Activated CD8-positive, alpha-beta T cell treated with anti-CD3 and anti-CD28 coated beads for 36 hours (primary cell): ENCODE data around the gene NLRP8. TPM values are rescaled to one million over a fixed set of nuclear protein-coding genes. Genes with fewer than 3 reads are reported as not detected.

Experiments
- ATAC-seq: fragments of 200-7000 bp; cut with Tn5 transposase; one replicate; pipeline ENCODE4 v1.10.0; 2021; ENCODE audit warnings: mild to moderate bottlenecking, moderate library complexity
- CTCF ChIA-PET: fragments of 350-600 bp; sonication (Branson Sonifier 250); formaldehyde crosslinking; loops from one replicate; lab custom pipeline; 2021; ENCODE audit warnings: antibody characterized with exemption; lab: Charles Lee
- POLR2A ChIA-PET: fragments of 350-600 bp; sonication (Branson Sonifier 250); formaldehyde crosslinking; loops from one replicate; lab custom pipeline; 2021; ENCODE audit warnings: antibody characterized with exemption; lab: Charles Lee
- DNase-seq: peaks from one replicate; pipeline ENCODE4 v3.0.0-alpha.2; 2020
- H3K27ac Mint-ChIP-seq: one replicate; pipeline ENCODE4 v1.8.0; 2021; ENCODE audit warnings: mild to moderate bottlenecking, mixed read lengths
- H3K27me3 Mint-ChIP-seq: one replicate; pipeline ENCODE4 v1.8.0; 2021; ENCODE audit warnings: mixed read lengths
- H3K36me3 Mint-ChIP-seq: one replicate; pipeline ENCODE4 v1.8.0; 2021; ENCODE audit warnings: low read depth, mixed read lengths
- H3K4me1 Mint-ChIP-seq: one replicate; pipeline ENCODE4 v1.8.0; 2021; ENCODE audit warnings: low read depth, mixed read lengths
- H3K4me3 Mint-ChIP-seq: one replicate; pipeline ENCODE4 v1.8.0; 2021; ENCODE audit warnings: mild to moderate bottlenecking, moderate library complexity, mixed read lengths
- H3K9me3 Mint-ChIP-seq: one replicate; pipeline ENCODE4 v1.8.0; 2021; ENCODE audit warnings: mixed read lengths
- intact Hi-C: fragments of 100-400 bp; cut with micrococcal nuclease; formaldehyde crosslinking; loops from one replicate; pipeline ENCODE4 v1.10.0; 2022
- total RNA-seq, 2 experiments: library from RNA; stranded (reverse); gene quantifications; one replicate each; pipeline ENCODE4 v1.2.3, GENCODE V29; 2021
- TF ChIP-seq, protein P1 (sequence below): fragments of 200-600 bp; IDR thresholded peaks from one replicate; pipeline ENCODE4 v1.8.0; 2022; ENCODE audit warnings: antibody characterized with exemption, mild to moderate bottlenecking

The NLRP8 gene
- total RNA-seq, 2 experiments from 2014 or later, result not detected

DNA sequence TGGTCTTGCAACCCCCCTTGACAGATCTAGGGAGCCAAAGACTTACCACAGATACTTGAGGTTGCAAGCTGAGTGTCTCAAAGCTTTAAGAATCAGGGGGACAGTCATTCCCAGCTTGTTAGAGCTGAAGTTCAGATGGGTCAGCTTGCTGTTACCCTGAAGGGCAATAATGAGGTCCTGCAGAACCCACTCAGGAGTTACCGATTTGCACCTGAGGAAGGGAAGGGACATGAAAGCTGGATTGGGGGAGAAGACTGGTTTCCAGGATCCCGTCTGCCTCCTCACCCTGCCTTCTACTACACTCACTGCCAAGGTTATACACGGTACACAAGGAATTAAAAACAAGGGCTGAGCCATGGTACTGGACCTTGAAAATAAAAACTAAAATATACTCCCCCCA is 39.9 kb upstream of the NLRP8 start:
- H3K4me1 Mint-ChIP-seq, result no peaks in the 10 kb centered on the region
- ATAC-seq (no peak), DNase-seq (no peak)
- H3K4me3 Mint-ChIP-seq, result no peak overlapping the region
- CTCF ChIA-PET, result no interaction called here
- H3K27me3 Mint-ChIP-seq, result peaks cover 1% of the 10 kb centered on the region
- POLR2A ChIA-PET, result no interaction called here
- no peaks in the 10 kb centered on the region for H3K9me3 Mint-ChIP-seq
- intact Hi-C loops, result no loop called here
- TF ChIP-seq, protein P1, sequence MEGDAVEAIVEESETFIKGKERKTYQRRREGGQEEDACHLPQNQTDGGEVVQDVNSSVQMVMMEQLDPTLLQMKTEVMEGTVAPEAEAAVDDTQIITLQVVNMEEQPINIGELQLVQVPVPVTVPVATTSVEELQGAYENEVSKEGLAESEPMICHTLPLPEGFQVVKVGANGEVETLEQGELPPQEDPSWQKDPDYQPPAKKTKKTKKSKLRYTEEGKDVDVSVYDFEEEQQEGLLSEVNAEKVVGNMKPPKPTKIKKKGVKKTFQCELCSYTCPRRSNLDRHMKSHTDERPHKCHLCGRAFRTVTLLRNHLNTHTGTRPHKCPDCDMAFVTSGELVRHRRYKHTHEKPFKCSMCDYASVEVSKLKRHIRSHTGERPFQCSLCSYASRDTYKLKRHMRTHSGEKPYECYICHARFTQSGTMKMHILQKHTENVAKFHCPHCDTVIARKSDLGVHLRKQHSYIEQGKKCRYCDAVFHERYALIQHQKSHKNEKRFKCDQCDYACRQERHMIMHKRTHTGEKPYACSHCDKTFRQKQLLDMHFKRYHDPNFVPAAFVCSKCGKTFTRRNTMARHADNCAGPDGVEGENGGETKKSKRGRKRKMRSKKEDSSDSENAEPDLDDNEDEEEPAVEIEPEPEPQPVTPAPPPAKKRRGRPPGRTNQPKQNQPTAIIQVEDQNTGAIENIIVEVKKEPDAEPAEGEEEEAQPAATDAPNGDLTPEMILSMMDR, result no peak
- H3K27ac Mint-ChIP-seq, result no peak overlapping the region
- no peaks in the 10 kb centered on the region for H3K36me3 Mint-ChIP-seq

GRCh38 chr19:55909801-55910200 is 37.8 kb upstream of the NLRP8 start:
- DNase-seq (no peak), ATAC-seq (no peak)
- Mint-ChIP-seq H3K4me3 (no peak overlapping the region), H3K4me1 (no peaks in the 10 kb centered on the region), H3K36me3 (no peaks in the 10 kb centered on the region), H3K27me3 (peaks cover 1% of the 10 kb centered on the region), H3K9me3 (peaks cover 1% of the 10 kb centered on the region), H3K27ac (no peak overlapping the region)
- intact Hi-C loops, result no loop called here
- TF ChIP-seq, protein P1, result no peak
- ChIA-PET POLR2A (no interaction called here), CTCF (no interaction called here)

- intact Hi-C loops, result no loop called here
- CTCF ChIA-PET, result no interaction called here
Measured at GRCh38 chr19:55912916-55913315, 34.7 kb upstream of the NLRP8 start.

GRCh38 chr19:55913643-55914268 is 33.9 kb upstream of the NLRP8 start:
- Mint-ChIP-seq H3K27me3 (peaks cover 7% of the 10 kb centered on the region), H3K36me3 (peaks cover 2% of the 10 kb centered on the region), H3K4me1 (no peaks in the 10 kb centered on the region), H3K4me3 (no peak overlapping the region), H3K27ac (no peak overlapping the region), H3K9me3 (peaks cover 20% of the 10 kb centered on the region)
- CTCF ChIA-PET, result no interaction called here
- POLR2A ChIA-PET, result no interaction called here
- no peak for ATAC-seq
- TF ChIP-seq, protein P1, result peak; percentile 18
- intact Hi-C loops, result no loop called here
- peak; percentile 2 for DNase-seq

More at GRCh38 chr19:55912916-55913315, 34.7 kb upstream of the NLRP8 start:
- H3K4me3 Mint-ChIP-seq, result no peak overlapping the region
- H3K27me3 Mint-ChIP-seq, result peaks cover 3% of the 10 kb centered on the region
- DNase-seq (no peak), ATAC-seq (no peak)
- no peaks in the 10 kb centered on the region for H3K4me1 Mint-ChIP-seq
- H3K9me3 Mint-ChIP-seq, result peaks cover 14% of the 10 kb centered on the region
- POLR2A ChIA-PET, result no interaction called here
- no peak overlapping the region for H3K27ac Mint-ChIP-seq
- H3K36me3 Mint-ChIP-seq, result peaks cover 2% of the 10 kb centered on the region
- TF ChIP-seq, protein P1, result no peak

GRCh38 chr19:55923556-55923955 is 24.1 kb upstream of the NLRP8 start:
- no peak overlapping the region for H3K4me3 Mint-ChIP-seq
- TF ChIP-seq, protein P1, result no peak
- peaks cover 31% of the 10 kb centered on the region for H3K9me3 Mint-ChIP-seq
- intact Hi-C loops, result no loop called here
- DNase-seq (no peak), ATAC-seq (no peak)
- POLR2A ChIA-PET, result no interaction called here
- no peaks in the 10 kb centered on the region for H3K4me1 Mint-ChIP-seq
- H3K36me3 Mint-ChIP-seq, result no peaks in the 10 kb centered on the region
- peaks cover 5% of the 10 kb centered on the region for H3K27me3 Mint-ChIP-seq
- no peak overlapping the region for H3K27ac Mint-ChIP-seq
- CTCF ChIA-PET, result no interaction called here
